IMR-90 (cell line): ENCODE measurements around the gene DNAJC3. TPM values are rescaled to one million over a fixed set of nuclear protein-coding genes. Genes with fewer than 3 reads are reported as not detected.
A peak's percentile ranks its signal among the peaks of the same experiment; 100 is the strongest.

ENCODE experiments used
- ATAC-seq: fragments of 200-7000 bp; cut with Tn5 transposase; 2 replicates; pipeline ENCODE4 v1.9.1; 2020; ENCODE audit warnings: low read depth, mild to moderate bottlenecking, moderate library complexity
- BruUV-seq: library from RNA; stranded (reverse); fragments of 400-500 nt; replicated peaks from 2 replicates; lab custom pipeline; 2021; lab: Mats Ljungman, UMichigan
- CTCF ChIA-PET: fragments of 300-600 bp; formaldehyde crosslinking; extraction: SDS; loops from one replicate; lab custom pipeline; 2021; ENCODE audit warnings: antibody characterized with exemption; lab: Yijun Ruan, JAX
- POLR2A ChIA-PET: fragments of 300-600 bp; sonication (Branson Sonifier 250); formaldehyde crosslinking; loops from one replicate; lab custom pipeline; 2022; ENCODE audit warnings: antibody characterized with exemption; ENCODE audit not compliant: unreplicated experiment; lab: Charles Lee
- DNase-seq: peaks from one replicate; pipeline ENCODE4 v3.0.0; 2013
- H2AFZ ChIP-seq: replicated peaks from 2 replicates; pipeline ENCODE3; 2013; ENCODE audit warnings: low read length, mild to moderate bottlenecking; ENCODE audit not compliant: poor library complexity
- H2AK5ac ChIP-seq: 2 replicates; pipeline ENCODE4 v1.6.1; 2013; ENCODE audit warnings: low read depth, low read length, inconsistent platforms
- H2AK9ac ChIP-seq: replicated peaks from 2 replicates; pipeline ENCODE3; 2013; ENCODE audit warnings: mild to moderate bottlenecking, low read depth, low read length, moderate library complexity; ENCODE audit not compliant: poor library complexity
- H2BK120ac ChIP-seq: 2 replicates; pipeline ENCODE4 v1.6.1; 2013; ENCODE audit warnings: low read depth, low read length, inconsistent platforms
- H2BK15ac ChIP-seq: 3 replicates; pipeline ENCODE4 v1.6.1; 2013; ENCODE audit warnings: low read depth, low read length, inconsistent platforms
- H2BK20ac ChIP-seq: 2 replicates; pipeline ENCODE4 v1.6.1; 2013; ENCODE audit warnings: low read depth, mild to moderate bottlenecking, inconsistent platforms, low read length, moderate library complexity
- H2BK5ac ChIP-seq: 2 replicates; pipeline ENCODE4 v1.6.1; 2013; ENCODE audit warnings: mild to moderate bottlenecking, low read depth, low read length, inconsistent platforms; ENCODE audit not compliant: poor library complexity, severe bottlenecking
- H3K14ac ChIP-seq: replicated peaks from 2 replicates; pipeline ENCODE4 v1.6.1; 2013; ENCODE audit warnings: low read depth, low read length, inconsistent platforms
- H3K18ac ChIP-seq: 2 replicates; pipeline ENCODE4 v1.6.1; 2013; ENCODE audit warnings: low read depth, low read length, control low read depth
- H3K23ac ChIP-seq: 2 replicates; pipeline ENCODE4 v1.6.1; 2013; ENCODE audit warnings: low read depth, low read length, inconsistent platforms
- H3K27ac ChIP-seq: 2 replicates; pipeline ENCODE4 v1.5.1; 2013; ENCODE audit warnings: mild to moderate bottlenecking, control low read depth, low read length; ENCODE audit not compliant: insufficient read depth
- H3K27me3 ChIP-seq: 2 replicates; pipeline ENCODE4 v1.6.1; 2013; ENCODE audit warnings: low read length; ENCODE audit not compliant: control insufficient read depth, insufficient read depth
- H3K36me3 ChIP-seq: 2 replicates; pipeline ENCODE4 v1.6.1; 2013; ENCODE audit warnings: low read length, mixed read lengths; ENCODE audit not compliant: control insufficient read depth, insufficient read depth
- H3K4ac ChIP-seq: 2 replicates; pipeline ENCODE4 v1.6.1; 2013; ENCODE audit warnings: low read depth, low read length, inconsistent platforms
- H3K4me1 ChIP-seq: 2 replicates; pipeline ENCODE4 v1.6.1; 2013; ENCODE audit warnings: low read length, mixed read lengths; ENCODE audit not compliant: control insufficient read depth, insufficient read depth
- H3K4me2 ChIP-seq: 2 replicates; pipeline ENCODE4 v1.6.1; 2013; ENCODE audit warnings: low read depth, mild to moderate bottlenecking, control low read depth, low read length, moderate library complexity
- H3K4me3 ChIP-seq: 2 replicates; pipeline ENCODE4 v1.5.1; 2013; ENCODE audit warnings: low read depth, mild to moderate bottlenecking, control low read depth, low read length, moderate library complexity; ENCODE audit not compliant: insufficient read depth
- H3K56ac ChIP-seq: 2 replicates; pipeline ENCODE4 v1.6.1; 2013; ENCODE audit warnings: low read length, inconsistent platforms; ENCODE audit not compliant: insufficient read depth; ENCODE audit errors: extremely low read depth
- H3K79me1 ChIP-seq, 2 experiments: 2 replicates each; pipeline ENCODE4 v1.6.1; 2013; ENCODE audit warnings: low read length in 2 of 2, inconsistent platforms in 1 of 2, low read depth in 1 of 2
- H3K9ac ChIP-seq: 2 replicates; pipeline ENCODE4 v1.6.1; 2013; ENCODE audit warnings: low read depth, low read length, control low read depth
- H3K9me1 ChIP-seq: 2 replicates; pipeline ENCODE4 v1.6.1; 2013; ENCODE audit warnings: low read length, inconsistent platforms; ENCODE audit not compliant: insufficient read depth
- H3K9me3 ChIP-seq: 2 replicates; pipeline ENCODE4 v1.6.1; 2013; ENCODE audit warnings: low read length; ENCODE audit not compliant: control insufficient read depth, insufficient read depth
- H4K20me1 ChIP-seq: 2 replicates; pipeline ENCODE4 v1.6.1; 2013; ENCODE audit warnings: low read length, inconsistent platforms; ENCODE audit not compliant: insufficient read depth
- H4K5ac ChIP-seq: 2 replicates; pipeline ENCODE4 v1.6.1; 2013; ENCODE audit warnings: mild to moderate bottlenecking, low read depth, low read length, control low read depth
- H4K8ac ChIP-seq, 2 experiments: 2 replicates each; pipeline ENCODE4 v1.6.1; 2013; ENCODE audit warnings: low read depth in 2 of 2, low read length in 2 of 2, control low read depth in 1 of 2, inconsistent platforms in 1 of 2
- H4K91ac ChIP-seq: 2 replicates; pipeline ENCODE4 v1.6.1; 2013; ENCODE audit warnings: low read depth, low read length, inconsistent platforms; ENCODE audit not compliant: insufficient read depth
- BHLHE40 ChIP-seq: fragments of 150-350 bp; IDR thresholded peaks from 2 replicates; pipeline ENCODE4 v1.6.1; 2016; ENCODE audit warnings: mild to moderate bottlenecking, low read depth, low read length
- CEBPB ChIP-seq: IDR thresholded peaks from 2 replicates; pipeline ENCODE4 v1.6.1; 2012; ENCODE audit warnings: low read depth, low read length, improper control_type of control experiment
- CHD1 ChIP-seq: IDR thresholded peaks from 2 replicates; pipeline ENCODE4 v1.6.1; 2012; ENCODE audit warnings: low read depth, low read length, improper control_type of control experiment
- CTCF ChIP-seq: conservative IDR thresholded peaks from 2 replicates; pipeline ENCODE4 v1.5.1; 2012; ENCODE audit warnings: mild to moderate bottlenecking, low read depth, low read length, improper control_type of control experiment
- ELK1 ChIP-seq: fragments of 150-350 bp; IDR thresholded peaks from 2 replicates; pipeline ENCODE4 v1.6.1; 2016; ENCODE audit warnings: low read depth, mild to moderate bottlenecking, low read length, moderate library complexity, borderline replicate concordance
- FOS ChIP-seq: fragments of 150-350 bp; IDR thresholded peaks from 2 replicates; pipeline ENCODE4 v1.6.1; 2016; ENCODE audit warnings: low read depth, low read length
- MAZ ChIP-seq: IDR thresholded peaks from 2 replicates; pipeline ENCODE4 v1.6.1; 2012; ENCODE audit warnings: low read depth, mild to moderate bottlenecking, low read length, improper control_type of control experiment, moderate library complexity, borderline replicate concordance
- NFE2L2 ChIP-seq: fragments of 150-350 bp; IDR thresholded peaks from 2 replicates; pipeline ENCODE4 v1.6.1; 2016; ENCODE audit warnings: low read depth, mild to moderate bottlenecking, low read length
- POLR2A ChIP-seq: IDR thresholded peaks from 2 replicates; pipeline ENCODE4 v1.6.1; 2012; ENCODE audit warnings: mild to moderate bottlenecking, low read depth, low read length
- SMC3 ChIP-seq: fragments of 150-350 bp; IDR thresholded peaks from 2 replicates; pipeline ENCODE4 v1.6.1; 2016; ENCODE audit warnings: low read depth, mild to moderate bottlenecking, antibody characterized with exemption, low read length, moderate library complexity
- USF2 ChIP-seq: fragments of 150-350 bp; IDR thresholded peaks from 2 replicates; pipeline ENCODE4 v1.6.1; 2017; ENCODE audit warnings: mild to moderate bottlenecking, antibody characterized with exemption, low read length, low read depth
- WGBS, 2 experiments: methylation state at CpG; one replicate each; pipeline versions ENCODE4 v1.1.5 to v1.1.7; 2013; ENCODE audit warnings: missing lambda C conversion rate in 2 of 2; ENCODE audit not compliant: insufficient read length in 1 of 2; ENCODE audit errors: extremely low coverage in 2 of 2; 5-methylcytosine and 5-hydroxymethylcytosine counted together
- dilution Hi-C: fragments of 300-500 bp; cut with HindIII; formaldehyde crosslinking; loops from one replicate; pipeline ENCODE4 v1.14.3; 2018; ENCODE audit warnings: low sequenced_read_pairs; ENCODE audit not compliant: unreplicated experiment
- in situ Hi-C: fragments of 300-500 bp; cut with MboI; formaldehyde crosslinking; loops from 3 replicates; pipeline ENCODE4 v1.14.3; 2019; ENCODE audit warnings: low sequenced_read_pairs, inconsistent platforms, mixed read lengths
- intact Hi-C: fragments of 100-400 bp; cut with micrococcal nuclease; formaldehyde crosslinking; loops from 2 replicates; pipeline ENCODE4 v1.10.0; 2022
- polyA plus RNA-seq, 3 experiments: library from polyadenylated mRNA; depleted of rRNA; stranded (reverse); fragments of >200 nt; gene quantifications; 2 replicates each; pipeline ENCODE4 v1.2.3, GENCODE V29; 2012; ENCODE audit warnings: low replicate concordance in 1 of 3
- total RNA-seq: library from RNA; depleted of rRNA; stranded (reverse); fragments of >200 nt; gene quantifications from 2 replicates; pipeline ENCODE4 v1.2.3, GENCODE V29; 2012

The DNAJC3 gene
- total and polyA plus RNA-seq, 2 of the 4 experiments (the other 2 are of a cell fraction): 10.7 to 28.5 TPM

GRCh38 chr13:95641291-95642027, 35.5 kb upstream of the DNAJC3 start (continued):
- no peak for TF ChIP-seq BHLHE40
- TF ChIP-seq POLR2A: no peak

GRCh38 chr13:95642028-95642621, 34.8 kb upstream of the DNAJC3 start:
- Histone ChIP-seq H2BK120ac (no peak overlapping the region), H2AK9ac (peak overlapping the region; percentile 17), H3K18ac (no peak overlapping the region), H3K56ac (no peak overlapping the region), H2AFZ (peak overlapping the region; percentile 95), H2BK5ac (no peak overlapping the region), H4K5ac (no peak overlapping the region), H4K8ac (peak overlapping the region in 1 of 2 experiments; percentile 12; a peak in 1 of 4 replicates), H3K14ac (no peak overlapping the region), H2BK15ac (no peak overlapping the region), H4K91ac (no peak overlapping the region), H3K4me1 (peaks cover 10% of the 10 kb centered on the region), H3K27ac (0 out of 2 replicates have a peak overlapping the region, but pooled peaks have one; percentile 1), H3K27me3 (no peaks in the 10 kb centered on the region), H3K79me1 (peaks cover 12 to 46% of the 10 kb centered on the region in 2 experiments; a peak in 2 of 4 replicates), H4K20me1 (peaks cover 9% of the 10 kb centered on the region; the same call in 1 of the 2 replicates), H2AK5ac (no peak overlapping the region), H3K9me3 (no peaks in the 10 kb centered on the region), H3K9ac (peak overlapping the region; percentile 22), H3K36me3 (peaks cover 11% of the 10 kb centered on the region), H3K4me2 (peak overlapping the region; percentile 94), H2BK20ac (no peak overlapping the region), H3K4me3 (peak overlapping the region; percentile 47), H3K9me1 (peaks cover 8% of the 10 kb centered on the region), H3K4ac (peak overlapping the region; percentile 2; the same call in 1 of the 2 replicates), H3K23ac (peak overlapping the region; percentile 80; the same call in 1 of the 2 replicates)
- peak; percentile 48 for ATAC-seq
- ChIA-PET CTCF (interaction anchor here (0.7 to 4.1 kb wide), 2 partner anchors 18 to 192 kb away, joined by 3 to 14 read pairs; no protein-coding TSS in a partner anchor), POLR2A (no interaction called here)
- no TSS peak for BruUV-seq
- DNase-seq: peak; percentile 43
- intact Hi-C loops (loop anchor here (2.0 kb wide), 1 partner anchor 35 kb away; the partner anchor contains the start of gene DNAJC3), in situ Hi-C loops (no loop called here), dilution Hi-C loops (no loop called here)
- 0% methylated on average over 11 of the region's 35 CpGs; no CpG with 5 or more reads in 1 of the 2 experiments for WGBS, 2 experiments
- no peak for TF ChIP-seq FOS
- TF ChIP-seq BHLHE40: no peak
- no peak for TF ChIP-seq MAZ
- no peak for TF ChIP-seq NFE2L2
- no peak for TF ChIP-seq ELK1
- no peak for TF ChIP-seq CEBPB
- TF ChIP-seq CHD1: no peak
- TF ChIP-seq CTCF: no peak
- TF ChIP-seq USF2: no peak
- TF ChIP-seq SMC3: no peak
